ENCODE data around the gene TKT.
"Not testable (repeated sequence)": the region's sequence is repeated elsewhere in the genome, so short reads cannot be mapped to it uniquely, and the experiment has no call there.

The TKT gene

GRCh38 chr3:53255775-53256703, at the start of gene TKT:
TKT (minus strand) TSS chr3:53256022; CDS start chr3:53255942, 80 bp downstream.
- DNase-seq: peak; percentile 23

- no peak for DNase-seq
These were observed 48.1 kb upstream of the TKT start for GRCh38 chr3:53303957-53304356.

- no peak for DNase-seq
These were observed 47.7 kb upstream of the TKT start for GRCh38 chr3:53303549-53303948.

GRCh38 chr3:53300826-53301225, 45.0 kb upstream of the TKT start:
- DNase-seq: no peak

GRCh38 chr3:53299611-53300023, 43.8 kb upstream of the TKT start:
- DNase-seq: not testable (repeated sequence)

GRCh38 chr3:53295410-53295809, 39.6 kb upstream of the TKT start:
- no peak for DNase-seq

GRCh38 chr3:53293867-53294266, 38.0 kb upstream of the TKT start:
- no peak for DNase-seq

- DNase-seq: no peak
These were observed 32.4 kb upstream of the TKT start for GRCh38 chr3:53288214-53288613.

GRCh38 chr3:53287131-53287629, 31.4 kb upstream of the TKT start:
- no peak for DNase-seq

GRCh38 chr3:53286727-53287126, 30.9 kb upstream of the TKT start:
- DNase-seq: no peak

GRCh38 chr3:53282581-53282980, 26.8 kb upstream of the TKT start:
- no peak for DNase-seq

- DNase-seq: no peak
These were observed 22.8 kb upstream of the TKT start for GRCh38 chr3:53278667-53279066.

GRCh38 chr3:53274938-53275605, 19.2 kb upstream of the TKT start:
- no peak for DNase-seq

- no peak for DNase-seq
These were observed 17.4 kb upstream of the TKT start for GRCh38 chr3:53273146-53273670.

GRCh38 chr3:53269888-53270880, 14.4 kb upstream of the TKT start:
- peak; percentile 23 for DNase-seq

- DNase-seq: not testable (repeated sequence)
These were observed 13.4 kb upstream of the TKT start for GRCh38 chr3:53269193-53269592.

GRCh38 chr3:53267766-53268165, 11.9 kb upstream of the TKT start:
- DNase-seq: no peak

- DNase-seq: no peak
These were observed 8.9 kb upstream of the TKT start for GRCh38 chr3:53264718-53265117.

GRCh38 chr3:53263907-53264306, 8.1 kb upstream of the TKT start:
- no peak for DNase-seq

- no peak for DNase-seq
These were observed 5.9 kb upstream of the TKT start for GRCh38 chr3:53261712-53262111.

GRCh38 chr3:53260286-53260785, 4.5 kb upstream of the TKT start:
- DNase-seq: no peak
